MM.1S (cell line): ENCODE results near the gene EMB.
"Not testable (repeated sequence)": the region's sequence is repeated elsewhere in the genome, so short reads cannot be mapped to it uniquely, and the experiment has no call there.

Experiments used
- EZH2 ChIP-seq: fragments of 300-600 bp; sonication (generic); optimal IDR thresholded peaks from 2 replicates; pipeline ENCODE3; 2017; ENCODE audit warnings: low read depth, mild to moderate bottlenecking, antibody characterized with exemption, low read length, mixed read lengths
- TF ChIP-seq, protein P1 (sequence below): fragments of 300-600 bp; sonication (generic); IDR thresholded peaks from 2 replicates; pipeline ENCODE4 v1.5.1; 2016; ENCODE audit warnings: antibody characterized with exemption, low read length, mixed read lengths

GRCh38 chr5:50421184-50421950 lies 19.7 kb downstream of the EMB start:
- TF ChIP-seq, protein P1, sequence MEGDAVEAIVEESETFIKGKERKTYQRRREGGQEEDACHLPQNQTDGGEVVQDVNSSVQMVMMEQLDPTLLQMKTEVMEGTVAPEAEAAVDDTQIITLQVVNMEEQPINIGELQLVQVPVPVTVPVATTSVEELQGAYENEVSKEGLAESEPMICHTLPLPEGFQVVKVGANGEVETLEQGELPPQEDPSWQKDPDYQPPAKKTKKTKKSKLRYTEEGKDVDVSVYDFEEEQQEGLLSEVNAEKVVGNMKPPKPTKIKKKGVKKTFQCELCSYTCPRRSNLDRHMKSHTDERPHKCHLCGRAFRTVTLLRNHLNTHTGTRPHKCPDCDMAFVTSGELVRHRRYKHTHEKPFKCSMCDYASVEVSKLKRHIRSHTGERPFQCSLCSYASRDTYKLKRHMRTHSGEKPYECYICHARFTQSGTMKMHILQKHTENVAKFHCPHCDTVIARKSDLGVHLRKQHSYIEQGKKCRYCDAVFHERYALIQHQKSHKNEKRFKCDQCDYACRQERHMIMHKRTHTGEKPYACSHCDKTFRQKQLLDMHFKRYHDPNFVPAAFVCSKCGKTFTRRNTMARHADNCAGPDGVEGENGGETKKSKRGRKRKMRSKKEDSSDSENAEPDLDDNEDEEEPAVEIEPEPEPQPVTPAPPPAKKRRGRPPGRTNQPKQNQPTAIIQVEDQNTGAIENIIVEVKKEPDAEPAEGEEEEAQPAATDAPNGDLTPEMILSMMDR: not testable (repeated sequence)
- TF ChIP-seq EZH2: not testable (repeated sequence)
